Measurements from ENCODE around the gene ITPR2. TPM values are rescaled to one million over a fixed set of nuclear protein-coding genes. Genes with fewer than 3 reads are reported as not detected.

Gene ITPR2
- total RNA-seq, 1 experiment from 2014 or later, result 41.6 TPM

DNA sequence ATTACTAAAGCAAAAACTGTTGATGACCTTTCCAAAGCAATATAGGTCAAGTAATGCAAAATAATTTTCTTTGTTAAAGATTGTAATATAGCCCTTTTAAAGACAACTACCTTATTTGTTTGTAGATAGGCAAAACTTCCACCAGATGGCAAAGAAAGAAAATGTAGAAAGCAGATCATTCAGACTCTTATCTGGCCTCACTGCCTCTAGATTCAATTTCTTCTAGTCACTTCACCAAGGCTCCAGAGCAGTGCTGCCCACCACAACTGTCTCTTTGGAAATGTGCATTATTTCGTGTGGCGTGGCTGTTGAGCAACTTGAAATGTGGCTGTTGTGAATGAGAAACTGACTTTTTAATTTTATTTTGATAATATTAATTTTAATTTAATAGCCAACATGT, 127.1 kb downstream of the ITPR2 start:
- intact Hi-C loops (cut with micrococcal nuclease; ENCODE audit: unreplicated experiment), result no loop called here
- BruUV-seq (replicated peaks), result no TSS peak
- ChIA-PET POLR2A (no interaction called here), CTCF (no interaction called here)
- Mint-ChIP-seq H3K27me3 (ENCODE audit: insufficient read depth, unreplicated experiment) (no peaks in the 10 kb centered on the region), H3K27ac (ENCODE audit: unreplicated experiment) (no peak overlapping the region), H3K4me1 (ENCODE audit: low read depth, unreplicated experiment) (no peaks in the 10 kb centered on the region), H3K9me3 (ENCODE audit: unreplicated experiment) (peaks cover 6% of the 10 kb centered on the region), H3K36me3 (ENCODE audit: insufficient read depth, unreplicated experiment) (no peaks in the 10 kb centered on the region), H3K4me3 (ENCODE audit: unreplicated experiment) (no peak overlapping the region)
- no peak for TF ChIP-seq CTCF (IDR thresholded peaks at IDR 0.05; ENCODE audit: insufficient read depth in 1 of 2, low read depth in 1 of 2, low read length in 1 of 2, severe bottlenecking in 1 of 2, unreplicated experiment in 1 of 2)
- Histone ChIP-seq H3K27me3 (replicated peaks; ENCODE audit: control insufficient read depth, insufficient read depth, low read length) (no peaks in the 10 kb centered on the region), H3K4me1 (peaks cover 28% of the 10 kb centered on the region), H3K9me3 (no peaks in the 10 kb centered on the region; the same call in 1 of the 2 replicates), H3K4me3 (ENCODE audit: low read depth, low read length) (no peak overlapping the region), H3K36me3 (ENCODE audit: control insufficient read depth, insufficient read depth, low read length) (peaks cover 1% of the 10 kb centered on the region)
- no peak for DNase-seq

GRCh38 chr12:26704684-26705460, 128.1 kb downstream of the ITPR2 start:
- CTCF ChIA-PET, result no interaction called here
- Histone ChIP-seq H3K36me3 (ENCODE audit: control insufficient read depth, insufficient read depth, low read length) (no peaks in the 10 kb centered on the region; the same call in 1 of the 2 replicates), H3K4me1 (peaks cover 28% of the 10 kb centered on the region), H3K9me3 (no peaks in the 10 kb centered on the region; the same call in 1 of the 2 replicates), H3K27me3 (replicated peaks; ENCODE audit: control insufficient read depth, insufficient read depth, low read length) (no peaks in the 10 kb centered on the region), H3K4me3 (ENCODE audit: low read depth, low read length) (no peak overlapping the region)
- no peak for TF ChIP-seq CTCF (IDR thresholded peaks at IDR 0.05; ENCODE audit: insufficient read depth in 1 of 2, low read depth in 1 of 2, low read length in 1 of 2, severe bottlenecking in 1 of 2, unreplicated experiment in 1 of 2)
- H3K36me3 Mint-ChIP-seq (ENCODE audit: insufficient read depth, unreplicated experiment), result no peaks in the 10 kb centered on the region
- intact Hi-C loops (cut with micrococcal nuclease; ENCODE audit: unreplicated experiment), result loop anchor here (5.0 kb wide), 1 partner anchor 73 kb away; no protein-coding TSS in a partner anchor
- peaks cover 6% of the 10 kb centered on the region for H3K9me3 Mint-ChIP-seq (ENCODE audit: unreplicated experiment)
- no peaks in the 10 kb centered on the region for H3K4me1 Mint-ChIP-seq (ENCODE audit: low read depth, unreplicated experiment)
- no TSS peak for BruUV-seq (replicated peaks)
- POLR2A ChIA-PET, result no interaction called here
- no peak overlapping the region for H3K4me3 Mint-ChIP-seq (ENCODE audit: unreplicated experiment)
- no peak overlapping the region for H3K27ac Mint-ChIP-seq (ENCODE audit: unreplicated experiment)
- H3K27me3 Mint-ChIP-seq (ENCODE audit: insufficient read depth, unreplicated experiment), result no peaks in the 10 kb centered on the region
- no peak for DNase-seq

GRCh38 chr12:26704214-26704613, 128.8 kb downstream of the ITPR2 start:
- intact Hi-C loops (cut with micrococcal nuclease; ENCODE audit: unreplicated experiment), result loop anchor here (5.0 kb wide), 1 partner anchor 72 kb away; no protein-coding TSS in a partner anchor

More at GRCh38 chr12:26704214-26704613, 128.8 kb downstream of the ITPR2 start:
- ChIA-PET CTCF (no interaction called here), POLR2A (no interaction called here)
- no peak for TF ChIP-seq CTCF (IDR thresholded peaks at IDR 0.05; ENCODE audit: insufficient read depth in 1 of 2, low read depth in 1 of 2, low read length in 1 of 2, severe bottlenecking in 1 of 2, unreplicated experiment in 1 of 2)
- H3K27ac Mint-ChIP-seq (ENCODE audit: unreplicated experiment), result no peak overlapping the region
- no peaks in the 10 kb centered on the region for H3K36me3 Mint-ChIP-seq (ENCODE audit: insufficient read depth, unreplicated experiment)
- DNase-seq, result no peak
- no peaks in the 10 kb centered on the region for H3K36me3 ChIP-seq (ENCODE audit: control insufficient read depth, insufficient read depth, low read length)
- H3K4me1 Mint-ChIP-seq (ENCODE audit: low read depth, unreplicated experiment), result no peaks in the 10 kb centered on the region
- no peaks in the 10 kb centered on the region for H3K27me3 ChIP-seq (replicated peaks; ENCODE audit: control insufficient read depth, insufficient read depth, low read length)
- H3K4me3 ChIP-seq (ENCODE audit: low read depth, low read length), result no peak overlapping the region
- peaks cover 26% of the 10 kb centered on the region for H3K4me1 ChIP-seq
- no peaks in the 10 kb centered on the region for H3K27me3 Mint-ChIP-seq (ENCODE audit: insufficient read depth, unreplicated experiment)
- no peak overlapping the region for H3K4me3 Mint-ChIP-seq (ENCODE audit: unreplicated experiment)
- no peaks in the 10 kb centered on the region; the same call in 1 of the 2 replicates for H3K9me3 ChIP-seq
- H3K9me3 Mint-ChIP-seq (ENCODE audit: unreplicated experiment), result peaks cover 6% of the 10 kb centered on the region
- no TSS peak for BruUV-seq (replicated peaks)

Data from Caco-2 (cell line).